Endothelial cell of umbilical vein (primary cell): Measurements from ENCODE around the gene ITPKC. TPM values are rescaled to one million over a fixed set of nuclear protein-coding genes. Genes with fewer than 3 reads are reported as not detected.
"Not testable (repeated sequence)": the region's sequence is repeated elsewhere in the genome, so short reads cannot be mapped to it uniquely, and the experiment has no call there.

Experiments used
- BruUV-seq: library from RNA; stranded (reverse); fragments of 400-500 nt; replicated peaks from 2 replicates; lab custom pipeline; 2021; lab: Mats Ljungman, UMichigan
- CTCF ChIA-PET: fragments of 300-600, 350-600 bp; sonication (Branson Sonifier 250); formaldehyde crosslinking; loops from one replicate; lab custom pipeline; 2021; ENCODE audit warnings: antibody characterized with exemption, inconsistent platforms; lab: Charles Lee
- POLR2A ChIA-PET: fragments of 300-600, 350-600 bp; sonication (Branson Sonifier 250); formaldehyde crosslinking; loops from one replicate; lab custom pipeline; 2021; ENCODE audit warnings: antibody characterized with exemption, inconsistent platforms; lab: Charles Lee
- DNase-seq: peaks from one replicate; pipeline ENCODE4 v3.0.0-alpha.2; 2011; ENCODE audit warnings: low read depth, low spot score
- FAIRE-seq: peaks from 2 replicates; lab custom pipeline; 2011; peaks lifted over from hg19 to GRCh38; lab: Jason Lieb, UNC
- H2AFZ ChIP-seq: 2 replicates; pipeline ENCODE4 v1.6.0; 2012; ENCODE audit warnings: low read depth, low read length, control low read depth, inconsistent platforms
- H3K27ac ChIP-seq: 2 replicates; pipeline ENCODE4 v1.5.1; 2011; ENCODE audit warnings: low read depth, mild to moderate bottlenecking, control low read depth, low read length, moderate library complexity; ENCODE audit not compliant: insufficient read depth
- H3K27me3 ChIP-seq, 2 experiments: 2 replicates each; pipeline versions ENCODE4 v1.6.0 to v1.6.1; 2011; ENCODE audit warnings: low read length in 2 of 2, mixed read lengths in 1 of 2; ENCODE audit not compliant: control insufficient read depth in 2 of 2, insufficient read depth in 2 of 2
- H3K36me3 ChIP-seq, 2 experiments: 2 replicates in 1 of 2; 3 replicates in 1 of 2; pipeline ENCODE4 v1.5.1; 2011; ENCODE audit warnings: low read length in 2 of 2, mild to moderate bottlenecking in 1 of 2, moderate library complexity in 1 of 2; ENCODE audit not compliant: control insufficient read depth in 2 of 2, insufficient read depth in 2 of 2; ENCODE audit errors: extremely low read depth in 1 of 2
- H3K4me1 ChIP-seq: 3 replicates; pipeline ENCODE4 v1.5.1; 2011; ENCODE audit warnings: mild to moderate bottlenecking, low read length; ENCODE audit not compliant: control insufficient read depth, insufficient read depth; ENCODE audit errors: extremely low read depth
- H3K4me2 ChIP-seq: 2 replicates; pipeline ENCODE4 v1.6.1; 2011; ENCODE audit warnings: low read length, control low read depth, mixed read lengths; ENCODE audit not compliant: insufficient read depth
- H3K4me3 ChIP-seq, 3 experiments: fragments of 200-600 bp in 1 of 3; sonication (generic), shearing (Covaris generic) in 1 of 3; replicated peaks in 1 of 3; 2 replicates each; pipeline ENCODE4 v1.5.1; 2011 to 2016; ENCODE audit warnings: control low read depth in 3 of 3, low read length in 3 of 3, mild to moderate bottlenecking in 2 of 3, inconsistent platforms in 1 of 3, low read depth in 1 of 3, moderate library complexity in 1 of 3; ENCODE audit not compliant: insufficient read depth in 1 of 3
- H3K79me2 ChIP-seq: 2 replicates; pipeline ENCODE4 v1.6.0; 2012; ENCODE audit warnings: low read length, inconsistent platforms; ENCODE audit not compliant: control insufficient read depth, insufficient read depth
- H3K9ac ChIP-seq: replicated peaks from 2 replicates; pipeline ENCODE3; 2011; ENCODE audit warnings: low read length, control low read depth; ENCODE audit not compliant: insufficient read depth; ENCODE audit errors: extremely low read depth
- H3K9me1 ChIP-seq: replicated peaks from 3 replicates; pipeline ENCODE4 v1.6.0; 2011; ENCODE audit warnings: mild to moderate bottlenecking, low read length; ENCODE audit not compliant: control insufficient read depth, insufficient read depth; ENCODE audit errors: extremely low read depth
- H3K9me3 ChIP-seq: replicated peaks from 2 replicates; pipeline ENCODE4 v1.5.1; 2012; ENCODE audit warnings: low read length, inconsistent platforms; ENCODE audit not compliant: control insufficient read depth, insufficient read depth
- H4K20me1 ChIP-seq: replicated peaks from 2 replicates; pipeline ENCODE3; 2011; ENCODE audit warnings: mild to moderate bottlenecking, low read length; ENCODE audit not compliant: control insufficient read depth, insufficient read depth; ENCODE audit errors: extremely low read depth
- JUN ChIP-seq: IDR thresholded peaks from 2 replicates; pipeline ENCODE4 v1.6.1; 2011; ENCODE audit warnings: borderline replicate concordance, low read depth; ENCODE audit not compliant: insufficient read length, insufficient read depth
- MAX ChIP-seq: IDR thresholded peaks from 2 replicates; pipeline ENCODE4 v1.6.1; 2011; ENCODE audit not compliant: insufficient read depth, insufficient read length
- POLR2A ChIP-seq: IDR thresholded peaks from 2 replicates; pipeline ENCODE4 v1.6.1; 2012; ENCODE audit warnings: low read depth, mild to moderate bottlenecking, control low read depth, low read length
- dilution Hi-C: fragments of 300-500 bp; cut with MboI; formaldehyde crosslinking; loops from one replicate; pipeline ENCODE4 v1.15.0; 2019; ENCODE audit warnings: low sequenced_read_pairs; ENCODE audit not compliant: extremely low pct_ligation_motif_present
- intact Hi-C: fragments of 100-400 bp; cut with micrococcal nuclease; formaldehyde crosslinking; loops from one replicate; pipeline ENCODE4 v1.10.0; 2022
- polyA plus RNA-seq, 4 experiments: library from polyadenylated mRNA; depleted of rRNA in 3 of 4; stranded (reverse) in 3 of 4; unstranded in 1 of 4; fragments of >200 nt; gene quantifications; 2 replicates each; pipeline versions ENCODE4 v1.2.1 to v1.2.3, GENCODE V29; 2011 to 2012; ENCODE audit warnings: missing spikeins in 1 of 4
- total RNA-seq: library from RNA; stranded (reverse); gene quantifications from 2 replicates; pipeline ENCODE4 v1.2.3, GENCODE V29; 2021

The ITPKC gene
- total and polyA plus RNA-seq, 2 donors (not counting 3 experiments of a cell fraction or from before 2014, with no cell fraction given), result 7.3 to 16.1 TPM

GRCh38 chr19:40726279-40726678, 9.4 kb downstream of the ITPKC start:
- intact Hi-C loops, result no loop called here
- H3K4me3 ChIP-seq, result no peak overlapping the region
- no peaks in the 10 kb centered on the region for H3K9me3 ChIP-seq
- no peak overlapping the region for H3K27ac ChIP-seq
- TF ChIP-seq JUN (no peak), MAX (no peak), POLR2A (no peak)
- dilution Hi-C loops, result no loop called here
- POLR2A ChIA-PET, result no interaction called here
- BruUV-seq, result no TSS peak
- H3K36me3 ChIP-seq, result peaks cover 12 to 21% of the 10 kb centered on the region in 2 experiments
- H4K20me1 ChIP-seq, result no peaks in the 10 kb centered on the region
- H3K9me1 ChIP-seq, result no peaks in the 10 kb centered on the region
- CTCF ChIA-PET, result no interaction called here
- H3K4me2 ChIP-seq, result no peak overlapping the region
- peaks cover 15% of the 10 kb centered on the region for H3K4me1 ChIP-seq
- no peak overlapping the region for H2AFZ ChIP-seq
- FAIRE-seq (no peak), DNase-seq (no peak)
- H3K27me3 ChIP-seq, result no peaks in the 10 kb centered on the region
- no peak overlapping the region for H3K9ac ChIP-seq
- H3K79me2 ChIP-seq, result peaks cover 18% of the 10 kb centered on the region

- dilution Hi-C loops, CTCF ChIA-PET: not testable (repeated sequence)
- H3K36me3 ChIP-seq, result peaks cover 14 to 29% of the 10 kb centered on the region in 2 experiments
Observed at GRCh38 chr19:40730065-40730464, 13.2 kb downstream of the ITPKC start.

GRCh38 chr19:40732304-40732703, 15.4 kb downstream of the ITPKC start:
- CTCF ChIA-PET, result interaction anchor here (1.2 to 1.7 kb wide), 2 partner anchors 13 to 98 kb away, joined by 3 to 4 read pairs; no protein-coding TSS in a partner anchor
- H3K4me3 ChIP-seq, H3K79me2 ChIP-seq, H3K4me1 ChIP-seq, H3K9ac ChIP-seq, dilution Hi-C loops, H3K9me3 ChIP-seq, DNase-seq, intact Hi-C loops, H3K27ac ChIP-seq, H3K4me2 ChIP-seq, POLR2A ChIA-PET, FAIRE-seq, H4K20me1 ChIP-seq, H3K27me3 ChIP-seq, H2AFZ ChIP-seq, H3K9me1 ChIP-seq, BruUV-seq: not testable (repeated sequence)
- peaks cover 21 to 38% of the 10 kb centered on the region in 2 experiments for H3K36me3 ChIP-seq

More at GRCh38 chr19:40730065-40730464, 13.2 kb downstream of the ITPKC start:
- H3K9me3 ChIP-seq, H3K9ac ChIP-seq, H4K20me1 ChIP-seq, intact Hi-C loops, H2AFZ ChIP-seq, H3K9me1 ChIP-seq, DNase-seq, H3K4me3 ChIP-seq, H3K79me2 ChIP-seq, BruUV-seq, FAIRE-seq, POLR2A ChIA-PET, H3K27ac ChIP-seq, H3K27me3 ChIP-seq, H3K4me2 ChIP-seq, H3K4me1 ChIP-seq: not testable (repeated sequence)
